Osteoblast (primary cell): ENCODE data around the gene ANAPC16. TPM values are rescaled to one million over a fixed set of nuclear protein-coding genes. Genes with fewer than 3 reads are reported as not detected.
A peak's percentile ranks its signal among the peaks of the same experiment; 100 is the strongest.

Experiments used
- DNase-seq: peaks from one replicate; pipeline ENCODE4 v3.0.0; 2011; ENCODE audit warnings: low spot score, mixed read lengths; ENCODE audit not compliant: insufficient read length; ENCODE audit errors: missing footprints
- H2AFZ ChIP-seq: 2 replicates; pipeline ENCODE4 v1.6.0; 2011; ENCODE audit warnings: mild to moderate bottlenecking, low read length
- H3K27ac ChIP-seq: 2 replicates; pipeline ENCODE4 v1.5.1; 2011; ENCODE audit warnings: mild to moderate bottlenecking, low read depth, low read length, moderate library complexity
- H3K27me3 ChIP-seq: 2 replicates; pipeline ENCODE4 v1.6.0; 2012; ENCODE audit warnings: mild to moderate bottlenecking, control low read depth, inconsistent platforms, low read length, moderate library complexity; ENCODE audit not compliant: insufficient read depth
- H3K36me3 ChIP-seq: 2 replicates; pipeline ENCODE4 v1.5.1; 2011; ENCODE audit warnings: mild to moderate bottlenecking, low read length, control low read depth, moderate library complexity; ENCODE audit not compliant: insufficient read depth
- H3K4me1 ChIP-seq: 2 replicates; pipeline ENCODE4 v1.5.1; 2011; ENCODE audit warnings: mild to moderate bottlenecking, low read length, control low read depth, moderate library complexity; ENCODE audit not compliant: insufficient read depth
- H3K4me2 ChIP-seq: 2 replicates; pipeline ENCODE4 v1.6.0; 2011; ENCODE audit warnings: mild to moderate bottlenecking, low read length; ENCODE audit not compliant: insufficient read depth
- H3K4me3 ChIP-seq: fragments of 200-600 bp; sonication (generic); 3 replicates; pipeline ENCODE4 v1.5.1; 2012; ENCODE audit warnings: mild to moderate bottlenecking, low read length, inconsistent platforms; ENCODE audit not compliant: insufficient read depth
- H3K79me2 ChIP-seq: 2 replicates; pipeline ENCODE4 v1.6.0; 2012; ENCODE audit warnings: mild to moderate bottlenecking, low read length, control low read depth, inconsistent platforms; ENCODE audit not compliant: insufficient read depth
- H3K9me3 ChIP-seq: 2 replicates; pipeline ENCODE4 v1.5.1; 2011; ENCODE audit warnings: low read depth, low read length, control low read depth
- H4K20me1 ChIP-seq: 2 replicates; pipeline ENCODE4 v1.6.0; 2012; ENCODE audit warnings: mild to moderate bottlenecking, low read length, control low read depth; ENCODE audit not compliant: insufficient read depth
- CTCF ChIP-seq: IDR thresholded peaks from 2 replicates; pipeline ENCODE4 v1.5.1; 2011; ENCODE audit warnings: mild to moderate bottlenecking, low read depth, low read length, moderate library complexity; ENCODE audit errors: extremely low read depth
- total RNA-seq: library from RNA; depleted of rRNA; stranded (reverse); fragments of >200 nt; gene quantifications from 2 replicates; pipeline ENCODE4 v1.2.3, GENCODE V29; 2012

The ANAPC16 gene
- total RNA-seq, 1 donor, result 50.7 TPM

DNA sequence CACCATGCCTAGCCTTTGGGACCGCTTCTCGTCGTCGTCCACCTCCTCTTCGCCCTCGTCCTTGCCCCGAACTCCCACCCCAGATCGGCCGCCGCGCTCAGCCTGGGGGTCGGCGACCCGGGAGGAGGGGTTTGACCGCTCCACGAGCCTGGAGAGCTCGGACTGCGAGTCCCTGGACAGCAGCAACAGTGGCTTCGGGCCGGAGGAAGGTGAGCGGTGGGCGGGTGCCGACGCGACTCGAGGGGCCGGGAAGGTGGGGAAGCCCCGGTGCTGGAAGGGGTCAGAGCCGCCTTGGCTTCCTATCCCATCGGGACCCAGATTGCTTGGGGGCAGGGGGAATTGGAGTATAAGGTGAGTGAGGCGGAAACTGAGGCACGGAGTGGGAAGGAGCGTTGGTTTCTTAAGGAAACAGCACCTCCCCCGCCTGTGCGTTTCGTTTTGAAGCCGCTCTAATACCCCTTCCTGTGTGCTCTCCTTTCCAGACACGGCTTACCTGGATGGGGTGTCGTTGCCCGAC lies 58.5 kb downstream of the ANAPC16 start:
- H3K79me2 ChIP-seq, result peaks cover 22% of the 10 kb centered on the region
- peaks cover 17% of the 10 kb centered on the region for H4K20me1 ChIP-seq
- DNase-seq, result no peak
- peak overlapping the region; percentile 92 for H3K4me3 ChIP-seq
- peak overlapping the region; percentile 95 for H3K4me2 ChIP-seq
- peak overlapping the region; percentile 77 for H3K27ac ChIP-seq
- no peak for TF ChIP-seq CTCF
- peaks cover 38% of the 10 kb centered on the region for H3K4me1 ChIP-seq
- no peaks in the 10 kb centered on the region for H3K9me3 ChIP-seq
- peak overlapping the region; percentile 52 for H2AFZ ChIP-seq
- no peaks in the 10 kb centered on the region for H3K27me3 ChIP-seq
- peaks cover 8% of the 10 kb centered on the region for H3K36me3 ChIP-seq

GRCh38 chr10:72274730-72275350 lies 59.0 kb downstream of the ANAPC16 start:
- Histone ChIP-seq H3K36me3 (peaks cover 8% of the 10 kb centered on the region), H3K9me3 (no peaks in the 10 kb centered on the region), H3K27me3 (no peaks in the 10 kb centered on the region), H4K20me1 (peaks cover 17% of the 10 kb centered on the region), H3K27ac (peak overlapping the region; percentile 77), H3K79me2 (peaks cover 22% of the 10 kb centered on the region), H3K4me1 (peaks cover 38% of the 10 kb centered on the region), H3K4me2 (peak overlapping the region; percentile 95), H3K4me3 (peak overlapping the region; percentile 92), H2AFZ (peak overlapping the region; percentile 19)
- peak; percentile 85 for DNase-seq
- peak; percentile 61 for TF ChIP-seq CTCF

GRCh38 chr10:72275351-72276012 lies 59.7 kb downstream of the ANAPC16 start:
- no peak for DNase-seq
- H3K79me2 ChIP-seq, result peaks cover 22% of the 10 kb centered on the region
- no peaks in the 10 kb centered on the region for H3K9me3 ChIP-seq
- no peak for TF ChIP-seq CTCF
- H3K36me3 ChIP-seq, result peaks cover 8% of the 10 kb centered on the region
- H4K20me1 ChIP-seq, result peaks cover 17% of the 10 kb centered on the region
- H3K4me2 ChIP-seq, result peak overlapping the region; percentile 95
- no peaks in the 10 kb centered on the region for H3K27me3 ChIP-seq
- H3K4me3 ChIP-seq, result peak overlapping the region; percentile 92
- no peak overlapping the region for H2AFZ ChIP-seq
- H3K4me1 ChIP-seq, result peaks cover 38% of the 10 kb centered on the region
- peak overlapping the region; percentile 77 for H3K27ac ChIP-seq

GRCh38 chr10:72276013-72276387 lies 60.2 kb downstream of the ANAPC16 start:
- no peak for DNase-seq
- Histone ChIP-seq H3K27ac (peak overlapping the region; percentile 28), H3K4me3 (peak overlapping the region; percentile 92), H4K20me1 (peaks cover 17% of the 10 kb centered on the region), H3K79me2 (peaks cover 22% of the 10 kb centered on the region), H3K4me1 (peaks cover 38% of the 10 kb centered on the region), H3K36me3 (peaks cover 8% of the 10 kb centered on the region), H3K4me2 (peak overlapping the region; percentile 95), H3K27me3 (no peaks in the 10 kb centered on the region), H3K9me3 (no peaks in the 10 kb centered on the region), H2AFZ (no peak overlapping the region)
- no peak for TF ChIP-seq CTCF
